ENCODE results near the gene MRPL53. TPM values are rescaled to one million over a fixed set of nuclear protein-coding genes. Genes with fewer than 3 reads are reported as not detected.
"Not testable (repeated sequence)": the region's sequence is repeated elsewhere in the genome, so short reads cannot be mapped to it uniquely, and the experiment has no call there.

Gene MRPL53
- total RNA-seq, 1 experiment from 2014 or later = 52.1 TPM

DNA sequence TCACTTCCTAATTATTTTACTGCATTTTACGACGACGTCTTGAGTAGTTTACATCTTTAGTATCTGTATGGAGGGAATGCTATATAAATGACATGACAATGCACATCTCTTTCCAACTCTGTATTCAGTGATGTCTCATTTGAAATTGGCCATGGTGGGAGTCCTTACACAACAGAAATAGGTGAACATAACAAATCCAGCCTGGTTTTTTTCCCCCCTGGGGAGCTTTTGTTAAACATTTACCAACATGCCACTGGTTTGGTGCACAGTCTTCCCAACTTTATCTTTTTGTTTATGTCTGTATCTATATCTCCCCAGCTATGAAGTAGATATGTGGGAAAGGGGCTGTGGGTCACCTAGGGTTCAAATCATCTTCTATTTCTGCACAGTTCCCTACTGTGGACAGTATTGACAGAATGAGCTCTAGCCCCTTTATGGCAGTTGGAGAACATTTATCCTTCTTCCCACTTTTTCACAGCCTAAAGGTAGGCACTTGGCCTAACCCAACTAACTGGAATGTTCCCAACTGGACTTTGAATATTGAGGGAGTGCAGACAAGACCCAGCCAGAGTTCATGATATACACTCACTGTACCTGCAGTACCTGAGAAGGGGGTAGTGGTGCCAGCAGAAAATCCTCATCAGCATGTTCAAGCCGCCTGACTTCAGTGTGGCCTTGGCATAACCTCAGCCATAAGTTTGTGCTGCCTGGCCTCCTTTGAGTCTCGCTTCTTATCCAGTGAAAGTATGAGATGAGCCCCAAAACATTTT, 25.1 kb downstream of the MRPL53 start:
- H3K27me3 Mint-ChIP-seq (ENCODE audit: low read depth) = peaks cover 20% of the 10 kb centered on the region
- DNase-seq (ENCODE audit: low spot score) (no peak), ATAC-seq (no peak)
- no peak overlapping the region for H3K4me3 Mint-ChIP-seq
- ChIA-PET CTCF (no interaction called here), POLR2A (interaction anchor here (1.2 kb wide), 1 partner anchor 7 kb away, joined by 3 read pairs; no protein-coding TSS in a partner anchor)
- peaks cover 12% of the 10 kb centered on the region; the same call in 1 of the 2 replicates for H3K4me1 Mint-ChIP-seq
- no peaks in the 10 kb centered on the region for H3K9me3 Mint-ChIP-seq
- no peaks in the 10 kb centered on the region for H3K36me3 Mint-ChIP-seq
- no peak overlapping the region for H3K27ac Mint-ChIP-seq
- TF ChIP-seq OVOL2 (CRISPR knock-in tag; IDR thresholded peaks at IDR 0.05; ENCODE audit: borderline replicate concordance) (no peak), ELF4 (CRISPR knock-in tag; IDR thresholded peaks at IDR 0.05; ENCODE audit: low read depth) (no peak)

DNA sequence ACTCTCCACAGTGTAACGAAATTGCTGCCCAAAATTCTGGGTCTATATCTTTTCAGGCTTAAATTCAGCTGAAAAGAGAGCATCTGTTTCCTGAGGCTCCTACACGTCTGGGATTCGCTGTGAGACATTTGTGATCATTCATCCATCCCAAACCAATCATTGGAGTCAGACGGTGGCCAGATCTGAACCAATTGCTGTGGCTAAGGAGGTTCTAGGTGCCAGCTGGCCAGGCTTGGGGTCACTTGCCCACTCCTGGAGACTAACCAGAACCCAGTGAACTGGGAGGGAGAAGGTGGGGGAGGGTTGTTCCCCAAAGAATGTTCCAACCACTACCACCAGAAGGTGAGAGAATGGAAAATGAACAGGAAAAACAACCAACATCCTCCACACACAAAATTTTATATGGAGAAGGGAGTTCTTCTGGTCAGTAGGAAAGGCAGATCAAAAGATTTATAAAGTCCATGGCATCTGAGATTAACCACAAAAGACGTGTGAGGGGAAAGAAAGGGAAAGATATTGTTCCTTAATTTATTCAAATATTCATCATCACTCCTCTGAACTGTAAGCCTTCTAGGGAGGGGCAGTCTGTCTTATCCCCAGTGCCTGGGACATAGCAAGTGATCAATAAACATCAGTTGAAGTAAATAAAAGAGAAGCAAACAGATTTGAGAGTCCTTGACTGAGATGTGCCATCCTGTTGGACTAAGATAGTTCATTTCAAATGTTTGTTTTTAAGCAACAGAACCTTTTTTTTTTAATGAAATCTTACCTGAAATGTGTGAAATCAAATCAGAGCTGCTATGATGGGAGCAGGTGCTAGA, 27.8 kb downstream of the MRPL53 start:
- Mint-ChIP-seq H3K27ac (no peak overlapping the region; the same call in 1 of the 2 replicates), H3K27me3 (ENCODE audit: low read depth) (peaks cover 16% of the 10 kb centered on the region), H3K4me1 (peaks cover 14% of the 10 kb centered on the region), H3K9me3 (no peaks in the 10 kb centered on the region), H3K4me3 (no peak overlapping the region), H3K36me3 (no peaks in the 10 kb centered on the region)
- CTCF ChIA-PET = interaction anchor here (0.8 to 1.1 kb wide), 2 partner anchors 53 to 110 kb away, joined by 3 to 4 read pairs; no protein-coding TSS in a partner anchor
- TF ChIP-seq ZNF396 (CRISPR knock-in tag; IDR thresholded peaks at IDR 0.05; ENCODE audit: borderline replicate concordance) (no peak), ZNF423 (CRISPR knock-in tag; IDR thresholded peaks at IDR 0.05) (no peak), SMAD4 (CRISPR knock-in tag; IDR thresholded peaks at IDR 0.05) (no peak), NR2C2 (CRISPR knock-in tag; IDR thresholded peaks at IDR 0.05) (no peak)
- TF ChIP-seq, protein P1, sequence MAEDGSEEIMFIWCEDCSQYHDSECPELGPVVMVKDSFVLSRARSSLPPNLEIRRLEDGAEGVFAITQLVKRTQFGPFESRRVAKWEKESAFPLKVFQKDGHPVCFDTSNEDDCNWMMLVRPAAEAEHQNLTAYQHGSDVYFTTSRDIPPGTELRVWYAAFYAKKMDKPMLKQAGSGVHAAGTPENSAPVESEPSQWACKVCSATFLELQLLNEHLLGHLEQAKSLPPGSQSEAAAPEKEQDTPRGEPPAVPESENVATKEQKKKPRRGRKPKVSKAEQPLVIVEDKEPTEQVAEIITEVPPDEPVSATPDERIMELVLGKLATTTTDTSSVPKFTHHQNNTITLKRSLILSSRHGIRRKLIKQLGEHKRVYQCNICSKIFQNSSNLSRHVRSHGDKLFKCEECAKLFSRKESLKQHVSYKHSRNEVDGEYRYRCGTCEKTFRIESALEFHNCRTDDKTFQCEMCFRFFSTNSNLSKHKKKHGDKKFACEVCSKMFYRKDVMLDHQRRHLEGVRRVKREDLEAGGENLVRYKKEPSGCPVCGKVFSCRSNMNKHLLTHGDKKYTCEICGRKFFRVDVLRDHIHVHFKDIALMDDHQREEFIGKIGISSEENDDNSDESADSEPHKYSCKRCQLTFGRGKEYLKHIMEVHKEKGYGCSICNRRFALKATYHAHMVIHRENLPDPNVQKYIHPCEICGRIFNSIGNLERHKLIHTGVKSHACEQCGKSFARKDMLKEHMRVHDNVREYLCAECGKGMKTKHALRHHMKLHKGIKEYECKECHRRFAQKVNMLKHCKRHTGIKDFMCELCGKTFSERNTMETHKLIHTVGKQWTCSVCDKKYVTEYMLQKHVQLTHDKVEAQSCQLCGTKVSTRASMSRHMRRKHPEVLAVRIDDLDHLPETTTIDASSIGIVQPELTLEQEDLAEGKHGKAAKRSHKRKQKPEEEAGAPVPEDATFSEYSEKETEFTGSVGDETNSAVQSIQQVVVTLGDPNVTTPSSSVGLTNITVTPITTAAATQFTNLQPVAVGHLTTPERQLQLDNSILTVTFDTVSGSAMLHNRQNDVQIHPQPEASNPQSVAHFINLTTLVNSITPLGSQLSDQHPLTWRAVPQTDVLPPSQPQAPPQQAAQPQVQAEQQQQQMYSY (CRISPR knock-in tag; IDR thresholded peaks at IDR 0.05) = no peak
- ATAC-seq (no peak), DNase-seq (ENCODE audit: low spot score) (no peak)
- POLR2A ChIA-PET = interaction anchor here (1.4 kb wide), 1 partner anchor 14 kb away, joined by 3 read pairs; the partner anchor contains the start of gene WBP1

DNA sequence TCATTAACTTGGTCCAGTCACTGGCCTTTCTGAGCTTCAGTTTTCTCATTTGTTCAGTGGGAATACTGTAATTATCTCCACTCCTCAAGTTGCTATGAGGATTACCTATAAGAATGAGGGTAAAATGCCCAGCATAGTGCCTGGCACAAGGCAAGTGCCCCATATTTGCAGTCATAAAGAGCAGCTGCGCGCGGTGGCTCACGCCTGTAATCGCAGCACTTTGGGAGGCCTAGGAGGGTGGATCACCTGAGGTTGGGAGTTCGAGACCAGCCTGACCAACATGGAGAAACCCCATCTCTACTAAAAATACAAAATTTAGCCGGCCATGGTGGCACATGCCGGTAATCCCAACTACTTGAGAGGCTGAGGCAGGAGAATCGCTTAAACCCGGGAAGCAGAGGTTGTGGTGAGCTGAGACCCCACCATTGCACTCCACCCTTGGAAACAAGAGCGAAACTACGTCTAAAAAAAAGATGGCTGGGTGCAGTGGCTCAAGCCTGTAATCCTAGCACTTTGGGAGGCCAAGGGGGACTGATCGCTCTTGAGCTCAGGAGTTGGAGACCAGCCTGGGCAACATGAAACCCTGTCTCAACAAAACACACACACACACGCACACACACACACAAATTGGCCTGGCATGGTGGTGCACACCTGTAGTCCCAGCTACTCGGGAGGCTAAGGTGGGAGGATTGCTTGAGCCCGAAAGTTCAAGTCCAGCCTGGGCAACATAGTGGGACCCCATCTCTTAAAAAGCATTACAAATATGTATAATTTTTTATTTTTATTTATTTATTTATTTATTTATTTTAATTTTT, 29.8 kb downstream of the MRPL53 start:
- ATAC-seq; H3K9me3 Mint-ChIP-seq; DNase-seq (ENCODE audit: low spot score); H3K36me3 Mint-ChIP-seq: not testable (repeated sequence)
- ChIA-PET CTCF (interaction anchor here (0.6 to 2.0 kb wide), 4 partner anchors 10 to 40 kb away, joined by 3 to 5 read pairs (median 4); partner anchors contain the start of genes CCDC142, INO80B, TTC31 and WBP1), POLR2A (interaction anchor here (0.7 to 1.4 kb wide), 4 partner anchors 14 to 52 kb away, joined by 3 to 7 read pairs (median 4); partner anchors contain the start of gene WBP1)
- peaks cover 33% of the 10 kb centered on the region for H3K4me1 Mint-ChIP-seq
- TF ChIP-seq ZNF121 (CRISPR knock-in tag; IDR thresholded peaks at IDR 0.05) (peak; percentile 80; the same call in 1 of the 2 replicates), HMGA2 (CRISPR knock-in tag; IDR thresholded peaks at IDR 0.05) (peak; percentile 16; the same call in 1 of the 2 replicates)
- H3K27me3 Mint-ChIP-seq (ENCODE audit: low read depth) = peaks cover 15% of the 10 kb centered on the region
- H3K4me3 Mint-ChIP-seq = peak overlapping the region; percentile 99
- H3K27ac Mint-ChIP-seq = peak overlapping the region; percentile 98

All from WTC11 (cell line).